ENCODE data around the gene QRSL1.
"Not testable (repeated sequence)": the region's sequence is repeated elsewhere in the genome, so short reads cannot be mapped to it uniquely, and the experiment has no call there.

QRSL1 gene

GRCh38 chr6:106629103-106629858 is at the start of gene QRSL1, which contains the start of gene RTN4IP1:
Gene QRSL1, plus strand, starts transcription at chr6:106629578. Its CDS starts 104 bp downstream, at chr6:106629682.
Gene RTN4IP1, minus strand, starts transcription at chr6:106629498. Its CDS starts 477 bp downstream, at chr6:106629021.
- peak; percentile 89 for DNase-seq

DNA sequence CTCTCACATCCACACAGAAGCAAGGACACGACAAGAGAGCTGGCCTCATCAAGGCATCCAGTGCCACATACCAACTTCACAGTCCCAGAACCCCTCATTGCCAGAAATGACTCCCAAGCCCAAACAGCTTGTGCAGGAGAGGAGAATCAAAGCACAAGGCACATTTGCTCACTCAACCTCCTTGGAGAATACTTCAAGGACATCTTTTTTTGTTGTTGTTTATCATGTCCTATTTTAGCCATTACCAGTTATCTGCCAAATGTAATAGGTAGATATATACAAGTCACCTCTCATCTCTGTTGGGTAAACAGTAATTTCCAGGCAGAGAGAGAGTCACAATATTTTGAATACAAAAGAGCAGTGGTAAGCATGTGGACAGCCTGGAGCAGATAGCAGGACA is 47.9 kb upstream of the QRSL1 start:
- no peak for DNase-seq

DNA sequence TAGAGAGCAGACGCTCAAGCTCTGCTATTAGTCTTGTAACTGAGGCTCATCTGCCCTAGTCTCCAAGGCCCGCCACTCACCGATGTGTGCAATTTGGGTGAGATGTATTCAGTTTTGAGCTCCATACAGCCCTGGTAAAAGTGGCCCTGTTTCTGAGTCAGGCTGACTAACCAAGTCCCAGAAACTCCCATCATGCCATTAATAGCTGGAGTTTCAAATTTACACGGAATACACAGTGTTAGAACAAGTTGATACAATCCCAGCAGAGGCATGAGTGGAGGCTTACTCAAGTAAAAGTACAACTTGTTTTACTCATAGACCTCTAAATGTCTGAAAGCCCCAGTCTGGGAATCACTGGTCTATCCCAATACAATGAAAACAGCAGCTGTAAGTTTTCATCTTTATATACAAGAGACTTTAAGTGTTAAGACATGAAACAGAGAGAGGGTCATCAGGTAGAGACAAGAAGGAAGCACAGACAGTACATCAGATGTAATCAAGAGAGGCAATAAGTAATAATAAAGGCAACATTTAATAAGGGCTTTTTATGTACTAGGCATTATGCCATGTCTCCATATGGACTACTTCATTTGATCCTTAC is 42.5 kb upstream of the QRSL1 start:
- DNase-seq, result no peak

DNA sequence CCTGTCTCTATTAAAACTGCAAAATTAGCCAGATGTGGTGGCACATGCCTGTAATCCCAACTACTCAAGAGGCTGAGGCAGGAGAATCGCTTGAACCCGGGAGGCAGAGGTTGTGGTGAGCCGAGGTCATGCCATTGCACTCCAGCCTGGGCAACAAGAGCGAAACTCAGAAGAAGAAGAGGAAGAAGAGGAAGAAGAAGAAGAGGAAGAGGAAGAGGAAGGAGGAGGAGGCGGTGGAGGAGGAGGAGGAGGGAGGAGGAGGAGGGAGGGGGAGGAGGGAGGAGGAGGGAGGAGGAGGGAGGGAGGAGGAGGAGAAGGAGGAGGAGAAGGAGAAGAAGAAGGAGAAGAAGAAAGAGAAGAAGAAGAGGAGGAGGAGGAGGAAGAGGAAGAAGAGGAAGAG is 40.4 kb upstream of the QRSL1 start:
- DNase-seq, result not testable (repeated sequence)

GRCh38 chr6:106591111-106591825 is 38.1 kb upstream of the QRSL1 start:
- DNase-seq, result no peak

GRCh38 chr6:106599440-106599839 is 29.9 kb upstream of the QRSL1 start:
- DNase-seq, result no peak

GRCh38 chr6:106600329-106600728 is 29.0 kb upstream of the QRSL1 start:
- no peak for DNase-seq

GRCh38 chr6:106608080-106608668 is 21.2 kb upstream of the QRSL1 start:
- peak; percentile 43 for DNase-seq

GRCh38 chr6:106609699-106610098 is 19.7 kb upstream of the QRSL1 start:
- DNase-seq, result no peak

GRCh38 chr6:106611030-106611429 is 18.3 kb upstream of the QRSL1 start:
- DNase-seq, result no peak

GRCh38 chr6:106612671-106613416 is 16.5 kb upstream of the QRSL1 start:
- no peak for DNase-seq

DNA sequence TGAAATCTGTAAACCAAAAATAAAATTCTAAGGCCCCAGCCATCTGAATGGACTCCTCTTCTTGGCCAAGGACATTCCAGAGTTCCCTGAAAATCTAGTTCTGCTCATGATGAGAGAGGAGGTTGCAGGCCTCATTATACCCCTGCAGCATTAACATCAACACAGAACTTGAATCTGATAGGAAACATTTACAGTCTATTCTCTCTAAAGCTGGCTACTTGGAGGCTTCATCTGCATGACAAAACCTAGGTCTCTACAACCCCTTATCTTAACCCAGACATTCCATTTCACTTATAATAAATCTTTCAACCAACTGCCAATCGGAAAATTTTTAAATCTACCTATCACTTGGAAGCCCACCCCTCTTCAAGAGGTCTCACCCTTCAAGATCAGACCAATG is 15.8 kb upstream of the QRSL1 start:
- no peak for DNase-seq

GRCh38 chr6:106614166-106614565 is 15.2 kb upstream of the QRSL1 start:
- DNase-seq, result no peak

GRCh38 chr6:106614592-106615257 is 14.7 kb upstream of the QRSL1 start:
- no peak for DNase-seq

- no peak for DNase-seq
These were observed 12.1 kb upstream of the QRSL1 start for GRCh38 chr6:106617302-106617701.

DNA sequence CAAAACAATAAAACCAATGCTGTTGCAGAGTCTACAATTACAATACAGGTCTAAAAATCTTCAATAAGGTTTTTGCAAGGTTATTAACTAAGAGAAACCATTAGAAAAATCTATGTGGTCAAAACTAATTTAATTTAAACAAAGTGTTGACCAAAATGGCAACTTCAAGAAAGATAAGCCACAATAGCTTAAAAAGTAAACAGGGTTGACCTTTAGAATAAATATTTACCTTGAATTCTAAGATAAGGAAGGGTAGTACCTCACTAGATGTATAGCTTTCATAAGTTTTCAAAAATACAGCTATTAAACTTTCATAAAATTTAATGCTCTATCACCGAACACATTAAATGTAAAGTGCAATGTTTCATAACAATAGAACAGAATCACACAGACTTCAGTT is 11.5 kb upstream of the QRSL1 start:
- no peak for DNase-seq

- no peak for DNase-seq
These were observed 11.1 kb upstream of the QRSL1 start for GRCh38 chr6:106618324-106618723.

GRCh38 chr6:106619223-106619622 is 10.2 kb upstream of the QRSL1 start:
- DNase-seq, result no peak

DNA sequence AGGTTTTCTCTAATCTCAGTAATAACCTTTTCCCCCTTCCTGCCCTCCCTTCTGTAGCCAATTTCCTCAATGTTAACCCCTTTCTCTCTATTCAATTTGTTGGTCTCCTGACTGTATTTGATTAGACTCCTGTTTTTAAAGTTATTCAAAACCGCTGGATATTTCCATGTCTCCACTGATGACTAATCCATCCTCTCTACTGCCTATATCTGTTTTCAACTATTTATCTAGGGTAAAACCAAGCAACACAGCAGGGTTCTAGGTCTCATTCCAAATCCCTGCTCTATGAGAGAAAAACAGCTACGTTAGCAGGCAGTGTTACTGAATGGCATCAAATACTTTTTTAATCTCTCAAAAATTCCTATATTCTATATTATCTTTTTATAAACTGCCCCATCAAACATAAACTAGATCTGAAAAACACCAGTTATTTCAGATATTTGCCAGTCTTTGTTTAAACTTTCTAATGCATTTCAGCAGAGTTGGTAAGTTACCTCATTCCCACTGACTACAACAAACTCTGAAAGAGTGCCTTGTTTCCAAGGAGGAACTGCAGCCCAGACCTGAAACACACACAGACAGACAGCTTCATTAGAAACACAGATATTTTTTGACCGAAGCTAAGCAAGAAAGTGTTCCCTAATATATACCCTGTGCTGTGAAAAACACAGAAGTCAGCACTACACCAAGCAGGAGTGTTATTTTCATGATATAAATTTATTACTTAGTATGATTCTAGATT is 8.3 kb upstream of the QRSL1 start:
- DNase-seq, result no peak

- no peak for DNase-seq
These were observed 7.0 kb upstream of the QRSL1 start for GRCh38 chr6:106622412-106622811.

DNA sequence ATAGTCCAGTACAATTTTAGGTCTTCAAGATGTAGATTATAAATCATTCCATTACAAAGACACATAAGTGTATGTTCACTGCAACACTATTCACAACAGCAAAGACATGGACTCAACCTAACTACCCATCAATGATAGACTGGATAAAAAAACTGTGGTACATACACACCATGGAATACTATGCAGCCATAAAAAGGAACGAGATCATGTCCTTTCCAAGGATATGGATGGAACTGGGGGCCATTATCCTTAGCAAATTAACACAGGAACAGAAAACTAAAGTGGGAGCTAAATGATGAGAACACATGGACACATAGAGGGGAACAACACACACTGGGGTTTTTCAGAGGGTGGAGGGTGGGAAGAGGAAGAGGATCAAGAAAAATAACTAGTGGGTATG is 6.3 kb upstream of the QRSL1 start:
- DNase-seq, result no peak

Measured in NCI-H1694 treated with DMSO at 0.1 percent for 48 hours (cell line).